AG08396 (cell line): ENCODE measurements around the gene DBT.
A peak's percentile ranks its signal among the peaks of the same experiment; 100 is the strongest.
"Not testable (repeated sequence)": the region's sequence is repeated elsewhere in the genome, so short reads cannot be mapped to it uniquely, and the experiment has no call there.

Experiments used
- DNase-seq: peaks from one replicate; pipeline ENCODE4 v3.0.0; 2012; ENCODE audit warnings: low spot score, mixed read lengths

The DBT gene

DNA sequence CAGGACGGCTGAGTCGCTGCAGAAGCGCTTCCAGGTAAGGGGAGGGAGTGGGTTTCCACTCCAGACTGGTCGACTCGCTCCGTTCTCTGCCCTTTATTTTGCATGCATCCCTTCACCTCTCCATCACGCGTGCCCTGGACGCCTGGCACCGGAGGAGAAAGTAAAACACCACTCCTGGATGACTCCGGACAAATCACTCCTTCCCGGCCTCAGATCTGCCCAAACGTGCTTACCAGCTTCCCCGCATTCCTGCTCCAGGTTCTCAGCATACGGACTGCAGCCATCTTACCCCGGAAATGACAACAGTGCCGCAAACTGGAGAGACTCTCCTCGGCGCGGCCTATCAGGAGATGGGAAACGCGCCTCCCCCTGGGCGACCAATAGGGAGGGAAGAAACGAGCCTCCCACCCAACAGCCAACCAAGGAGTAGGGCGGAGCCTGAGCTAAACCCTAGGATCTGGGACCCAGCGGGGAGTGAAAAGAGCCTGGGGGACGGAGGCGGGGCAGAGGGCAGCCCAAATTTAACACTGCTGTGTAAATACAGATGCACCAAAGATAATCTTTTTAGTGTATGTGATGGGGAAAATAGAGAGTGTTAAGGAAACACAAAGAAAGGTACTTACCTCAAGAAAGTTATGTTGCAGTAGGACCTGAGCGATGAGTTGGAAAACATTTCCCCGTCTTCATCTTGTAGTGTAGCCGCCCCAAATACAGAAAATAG is at the start of gene DBT:
Gene DBT (minus strand): TSS at position 298 of the 721 bp plus-strand sequence. CDS start 14 bp downstream, at position 284.
- peak; percentile 96 for DNase-seq

- no peak for DNase-seq
Observed at GRCh38 chr1:100298512-100298911, 48.9 kb upstream of the DBT start.

GRCh38 chr1:100296997-100297396 is 47.4 kb upstream of the DBT start:
- DNase-seq = not testable (repeated sequence)

GRCh38 chr1:100296140-100296539 is 46.5 kb upstream of the DBT start:
- no peak for DNase-seq

DNA sequence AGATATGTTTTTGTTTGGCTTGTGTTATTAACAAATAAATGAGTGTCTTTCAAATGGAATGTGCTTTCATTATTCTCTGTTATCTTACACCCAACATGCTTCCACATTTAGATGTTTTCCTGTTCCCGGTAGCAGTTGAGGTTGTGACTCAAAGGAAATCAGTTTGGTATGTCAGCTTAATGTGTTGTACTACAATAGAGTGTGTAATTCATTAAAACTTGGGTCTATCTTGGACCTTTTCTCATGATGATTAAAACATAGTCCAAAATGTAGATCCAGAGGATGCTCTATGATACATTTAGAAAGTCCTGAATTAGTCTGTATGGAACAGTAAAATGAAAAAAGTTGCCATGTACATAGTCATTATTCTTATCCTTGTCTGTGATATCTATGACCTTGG is 43.1 kb upstream of the DBT start:
- no peak for DNase-seq

DNA sequence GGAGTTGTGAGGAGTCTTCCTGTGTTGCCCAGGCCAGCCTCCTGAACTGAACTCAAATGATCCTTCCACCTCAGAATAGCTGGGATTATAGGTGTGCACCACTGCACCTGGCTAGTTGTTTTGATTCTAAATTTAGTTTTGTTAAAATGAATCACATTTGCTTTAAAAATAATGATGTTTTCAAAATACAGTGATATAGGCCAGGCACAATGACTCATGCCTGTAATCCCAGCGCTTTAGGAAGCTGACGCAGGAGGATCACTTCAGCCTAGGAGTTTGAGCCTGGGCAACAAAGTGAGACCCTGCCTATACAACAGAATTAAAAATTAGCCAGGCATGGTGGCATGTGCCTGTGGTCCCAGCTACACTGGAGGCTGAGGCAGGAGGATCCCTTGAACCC is 40.7 kb upstream of the DBT start:
- DNase-seq = no peak

GRCh38 chr1:100287162-100287561 is 37.5 kb upstream of the DBT start:
- DNase-seq = no peak

DNA sequence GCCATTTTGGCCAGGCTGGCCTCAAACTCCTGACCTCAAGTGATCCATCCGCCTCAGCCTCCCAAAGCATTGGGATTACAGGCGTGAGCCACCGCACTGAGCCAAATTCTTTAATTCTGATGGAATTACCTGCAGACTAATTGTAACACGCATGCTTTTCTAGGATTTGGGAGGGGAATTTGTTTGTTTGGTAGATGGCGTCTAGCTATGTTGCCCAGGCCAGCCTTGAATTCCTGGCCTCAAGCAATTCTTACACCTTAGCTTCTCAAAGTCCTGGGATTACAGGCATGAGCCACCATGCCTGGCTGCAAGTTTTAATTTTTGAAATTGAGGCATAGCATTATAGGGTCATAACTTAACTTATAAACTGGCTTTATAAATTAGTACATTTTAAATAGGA is 35.0 kb upstream of the DBT start:
- DNase-seq = no peak

DNA sequence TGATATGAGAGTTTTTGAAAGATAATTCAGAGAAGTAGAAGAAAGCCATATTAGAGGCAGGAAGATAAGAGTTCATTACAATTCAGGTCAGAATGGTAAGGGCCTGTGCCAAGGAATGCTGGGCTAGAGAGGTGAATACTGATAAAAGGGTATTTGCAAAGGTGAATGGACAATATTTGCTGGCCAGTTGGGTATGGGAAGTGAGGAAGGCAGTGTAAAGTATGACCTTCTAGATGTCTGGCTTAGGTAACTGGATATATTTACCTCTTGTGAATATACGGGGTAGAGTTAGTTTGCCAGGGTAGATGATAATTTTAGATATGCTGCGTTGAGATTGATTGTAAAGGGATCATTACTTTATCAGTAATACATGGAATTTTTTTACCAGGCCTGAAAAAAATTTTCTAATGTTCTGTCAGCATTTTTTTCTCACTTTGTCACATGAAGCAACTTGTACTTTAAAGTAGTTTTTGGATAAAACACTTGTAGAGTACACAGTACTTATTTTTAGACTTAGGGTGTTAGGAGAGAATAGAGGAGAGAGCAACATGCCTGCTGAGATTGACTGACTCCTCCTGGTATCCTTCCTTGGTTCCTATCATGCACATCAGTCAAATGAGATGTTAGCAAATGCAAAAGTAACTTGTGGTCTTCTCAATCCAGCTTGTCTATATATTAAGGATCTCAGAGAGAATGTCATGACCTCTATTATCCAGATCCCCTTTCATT is 30.5 kb upstream of the DBT start:
- DNase-seq = no peak

DNA sequence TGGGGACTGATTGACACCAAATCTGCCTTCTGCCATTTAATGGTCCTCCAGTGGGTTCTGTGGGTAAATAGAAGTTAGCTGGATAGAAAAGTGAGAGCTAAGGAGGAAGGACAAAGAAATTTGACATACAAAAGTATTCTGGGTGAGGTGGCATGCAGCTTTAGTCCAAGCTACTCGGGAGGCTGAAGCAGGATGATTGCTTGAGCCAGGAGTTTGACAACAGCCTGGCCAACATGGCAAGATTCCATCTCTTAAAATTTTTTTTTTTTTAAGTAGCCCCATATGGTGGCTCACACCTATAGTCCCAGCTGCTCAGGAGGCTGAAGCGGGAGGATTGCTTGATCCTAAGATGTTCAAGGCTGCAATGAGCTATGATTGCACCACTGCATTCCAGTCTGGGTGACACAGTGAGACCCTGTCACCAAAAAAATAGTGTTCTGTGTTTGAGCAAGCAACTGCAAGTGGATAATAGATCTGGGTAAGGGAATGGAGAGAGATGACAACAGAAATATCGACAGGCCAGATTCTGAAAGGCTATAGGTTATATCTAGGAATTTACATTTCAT is 29.8 kb upstream of the DBT start:
- DNase-seq = no peak

DNA sequence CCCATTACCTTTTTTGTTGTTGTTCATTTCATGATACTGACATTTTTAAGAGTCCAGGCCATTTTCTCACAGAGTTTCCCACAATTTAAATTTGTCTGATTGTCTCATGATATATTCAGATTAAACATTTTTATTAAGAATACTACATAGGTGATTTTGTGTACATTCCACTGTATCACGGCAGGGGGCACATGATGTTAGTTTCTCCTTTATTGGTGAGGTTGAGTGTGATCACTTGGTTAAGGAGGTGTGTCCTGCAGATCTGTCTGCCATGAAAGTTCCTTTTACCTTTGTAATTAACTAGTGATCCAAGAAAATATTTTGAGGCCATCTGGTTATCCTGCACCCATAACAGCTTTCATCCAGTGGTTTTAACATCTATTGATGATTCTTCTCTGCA is 28.2 kb upstream of the DBT start:
- DNase-seq = no peak

GRCh38 chr1:100268202-100268601 is 18.6 kb upstream of the DBT start:
- DNase-seq = no peak

DNA sequence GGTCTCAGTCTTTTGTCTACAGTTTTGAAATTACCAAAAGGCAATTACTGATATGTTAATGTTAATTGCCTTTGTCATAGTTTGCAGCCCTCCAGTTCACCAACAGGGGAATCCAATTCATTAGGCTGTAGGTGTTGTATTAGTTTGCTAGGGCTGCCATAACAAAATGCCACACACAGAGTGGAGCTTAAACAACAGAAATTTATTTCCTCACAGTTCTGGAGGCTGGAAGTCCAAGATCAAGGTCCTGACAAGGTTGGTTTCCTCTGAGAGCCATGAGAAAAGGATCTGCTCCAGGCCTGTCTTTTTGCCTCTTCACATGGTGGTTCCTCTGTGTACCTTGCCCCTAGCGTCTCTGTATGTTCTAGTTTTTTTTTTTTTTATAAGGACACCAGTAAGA is 17.6 kb upstream of the DBT start:
- no peak for DNase-seq

- no peak for DNase-seq
Observed at GRCh38 chr1:100266741-100267140, 17.1 kb upstream of the DBT start.

DNA sequence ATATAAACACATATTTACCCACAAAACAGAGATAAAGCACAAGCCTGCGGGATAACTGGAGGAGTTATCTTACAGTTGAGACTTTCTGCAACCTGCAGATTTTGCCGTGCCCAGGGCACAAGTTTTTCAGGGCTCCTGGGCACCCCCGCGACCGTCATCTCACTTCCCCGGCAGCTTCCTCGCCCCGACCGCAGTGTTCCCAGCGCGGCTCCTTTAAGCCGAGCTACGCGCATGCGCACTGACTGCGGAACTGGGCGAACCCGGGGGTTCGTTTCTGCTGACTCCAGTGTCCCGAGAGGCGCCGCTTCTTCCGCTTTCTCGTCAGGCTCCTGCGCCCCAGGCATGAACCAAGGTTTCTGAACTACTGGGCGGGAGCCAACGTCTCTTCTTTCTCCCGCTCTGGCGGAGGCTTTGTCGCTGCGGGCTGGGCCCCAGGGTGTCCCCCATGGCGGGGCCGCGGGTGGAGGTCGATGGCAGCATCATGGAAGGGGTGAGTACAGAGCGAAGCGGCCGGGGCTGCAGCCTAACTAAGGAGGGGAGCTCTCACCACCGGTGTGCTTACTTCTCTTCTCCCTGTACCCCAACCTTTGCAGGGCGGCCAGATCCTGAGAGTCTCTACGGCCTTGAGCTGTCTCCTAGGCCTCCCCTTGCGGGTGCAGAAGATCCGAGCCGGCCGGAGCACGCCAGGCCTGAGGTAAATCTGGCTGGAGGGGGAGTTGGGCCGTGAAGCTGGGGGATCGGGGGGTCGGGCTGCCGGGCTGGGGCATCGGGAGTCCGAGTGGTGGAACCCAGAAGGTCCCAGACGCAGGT is 16.5 kb upstream of the DBT start, which contains the start of gene RTCA:
Gene RTCA (plus strand): TSS at position 286 of the 810 bp plus-strand sequence. CDS start 160 bp downstream, at position 446.
- peak; percentile 96 for DNase-seq

- peak; percentile 12 for DNase-seq
Observed at GRCh38 chr1:100265562-100265930, 15.9 kb upstream of the DBT start.

GRCh38 chr1:100264081-100264480 is 14.4 kb upstream of the DBT start:
- not testable (repeated sequence) for DNase-seq

DNA sequence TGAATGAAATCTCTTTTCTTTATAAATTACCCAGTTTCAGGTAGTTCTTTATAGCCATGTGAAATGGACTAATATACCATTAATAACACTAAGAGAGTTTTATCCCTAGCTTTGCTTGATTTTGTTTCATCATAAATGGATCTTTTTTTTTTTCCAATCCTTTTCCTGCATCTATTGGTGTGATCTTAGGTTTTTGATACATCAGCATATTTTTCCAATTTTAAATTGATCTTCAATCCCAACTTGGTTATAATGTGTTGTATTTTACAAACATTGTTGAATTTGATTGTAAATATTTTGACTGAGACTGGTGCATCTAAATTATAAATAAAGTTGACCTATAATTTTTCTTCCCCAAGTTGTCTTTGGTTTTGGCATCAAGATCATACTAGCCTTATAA is 12.1 kb upstream of the DBT start:
- DNase-seq = no peak

DNA sequence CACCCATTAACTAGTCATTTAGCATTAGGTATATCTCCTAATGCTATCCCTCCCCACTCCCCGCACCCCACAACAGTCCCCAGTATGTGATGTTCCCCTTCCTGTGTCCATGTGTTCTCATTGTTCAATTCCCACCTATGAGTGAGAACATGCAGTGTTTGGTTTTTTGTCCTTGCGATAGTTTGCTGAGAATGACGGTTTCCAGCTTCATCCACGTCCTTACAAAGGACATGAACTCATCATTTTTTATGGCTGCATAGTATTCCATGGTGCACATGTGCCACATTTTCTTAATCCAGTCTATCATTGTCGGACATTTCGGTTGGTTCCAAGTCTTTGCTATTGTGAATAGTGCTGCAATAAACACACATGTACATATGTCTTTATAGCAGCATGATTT is 8.8 kb upstream of the DBT start:
- DNase-seq = not testable (repeated sequence)

GRCh38 chr1:100256273-100256672 is 6.6 kb upstream of the DBT start:
- not testable (repeated sequence) for DNase-seq

- DNase-seq = no peak
Observed at GRCh38 chr1:100253552-100253951, 3.9 kb upstream of the DBT start.

DNA sequence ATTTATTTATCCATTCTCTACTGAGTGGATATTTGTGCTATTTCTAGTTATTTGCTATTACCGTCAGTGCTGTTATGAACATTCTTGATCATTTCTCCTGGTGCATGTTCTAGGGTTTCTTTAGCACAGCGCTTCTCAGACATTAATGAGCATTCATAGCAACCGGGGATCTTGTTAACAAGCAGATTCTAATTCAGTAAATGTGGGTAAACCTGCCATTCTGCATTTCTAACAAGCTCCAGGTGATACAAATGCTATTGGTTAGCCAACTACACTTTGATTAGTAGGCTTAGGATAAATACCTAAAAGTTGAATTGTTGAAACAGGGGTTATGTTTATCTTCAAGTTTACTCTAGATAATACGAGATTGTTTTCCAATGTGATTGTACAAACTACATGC is 3.3 kb upstream of the DBT start:
- DNase-seq = no peak
